GM12864 (cell line): Measurements from ENCODE around the gene ALG1L2.
A peak's percentile ranks its signal among the peaks of the same experiment; 100 is the strongest.
"Not testable (repeated sequence)": the region's sequence is repeated elsewhere in the genome, so short reads cannot be mapped to it uniquely, and the experiment has no call there.

Experiments used
- DNase-seq: peaks from one replicate; pipeline ENCODE4 v3.0.0-alpha.2; 2011; ENCODE audit warnings: low read depth
- H3K4me3 ChIP-seq: 2 replicates; pipeline ENCODE4 v1.5.1; 2011; ENCODE audit warnings: mild to moderate bottlenecking, low read depth, low read length, control low read depth
- TF ChIP-seq, protein P1 (sequence below): IDR thresholded peaks from 2 replicates; pipeline ENCODE4 v1.5.1; 2011; ENCODE audit warnings: low read depth, mild to moderate bottlenecking, moderate library complexity, low read length, control low read depth, inconsistent platforms; ENCODE audit errors: missing control alignments

Gene ALG1L2

DNA sequence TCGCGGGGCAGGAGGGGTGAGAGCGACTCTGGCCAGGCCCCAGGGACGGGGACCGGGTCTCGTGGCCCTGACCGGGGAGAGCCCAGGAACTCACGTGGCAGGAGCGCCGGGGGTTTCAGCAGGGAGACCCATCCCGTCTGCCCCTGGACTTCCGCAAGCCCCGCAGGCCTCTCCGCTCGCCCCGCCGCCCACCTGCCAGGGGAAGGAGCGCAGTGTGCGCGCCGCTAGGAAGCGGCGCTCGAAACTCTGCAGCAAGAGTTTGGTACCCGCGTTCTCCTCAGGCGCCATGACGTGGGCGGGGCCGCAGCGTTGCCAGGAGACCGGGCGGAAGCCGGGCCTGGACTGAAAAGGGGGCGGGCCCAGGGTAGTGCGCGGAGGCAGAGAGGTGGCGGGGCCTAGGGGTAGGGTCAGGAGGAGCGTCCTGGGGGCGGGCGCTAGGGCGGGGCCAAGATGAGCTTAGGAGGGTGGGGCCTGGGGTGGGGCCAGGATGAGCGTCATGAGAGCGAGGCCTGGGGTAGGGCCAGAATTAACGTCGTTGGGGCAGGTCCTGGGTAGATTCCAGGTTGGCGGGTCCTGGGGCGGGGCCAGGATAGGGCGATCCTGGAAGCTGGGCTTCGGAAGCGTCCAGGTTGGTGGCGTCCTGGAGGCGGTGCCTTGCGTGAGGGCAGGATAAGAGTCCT is 29.7 kb downstream of the ALG1L2 start:
- DNase-seq, result peak; percentile 83
- TF ChIP-seq, protein P1, sequence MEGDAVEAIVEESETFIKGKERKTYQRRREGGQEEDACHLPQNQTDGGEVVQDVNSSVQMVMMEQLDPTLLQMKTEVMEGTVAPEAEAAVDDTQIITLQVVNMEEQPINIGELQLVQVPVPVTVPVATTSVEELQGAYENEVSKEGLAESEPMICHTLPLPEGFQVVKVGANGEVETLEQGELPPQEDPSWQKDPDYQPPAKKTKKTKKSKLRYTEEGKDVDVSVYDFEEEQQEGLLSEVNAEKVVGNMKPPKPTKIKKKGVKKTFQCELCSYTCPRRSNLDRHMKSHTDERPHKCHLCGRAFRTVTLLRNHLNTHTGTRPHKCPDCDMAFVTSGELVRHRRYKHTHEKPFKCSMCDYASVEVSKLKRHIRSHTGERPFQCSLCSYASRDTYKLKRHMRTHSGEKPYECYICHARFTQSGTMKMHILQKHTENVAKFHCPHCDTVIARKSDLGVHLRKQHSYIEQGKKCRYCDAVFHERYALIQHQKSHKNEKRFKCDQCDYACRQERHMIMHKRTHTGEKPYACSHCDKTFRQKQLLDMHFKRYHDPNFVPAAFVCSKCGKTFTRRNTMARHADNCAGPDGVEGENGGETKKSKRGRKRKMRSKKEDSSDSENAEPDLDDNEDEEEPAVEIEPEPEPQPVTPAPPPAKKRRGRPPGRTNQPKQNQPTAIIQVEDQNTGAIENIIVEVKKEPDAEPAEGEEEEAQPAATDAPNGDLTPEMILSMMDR, result no peak
- peak overlapping the region; percentile 89 for H3K4me3 ChIP-seq

DNA sequence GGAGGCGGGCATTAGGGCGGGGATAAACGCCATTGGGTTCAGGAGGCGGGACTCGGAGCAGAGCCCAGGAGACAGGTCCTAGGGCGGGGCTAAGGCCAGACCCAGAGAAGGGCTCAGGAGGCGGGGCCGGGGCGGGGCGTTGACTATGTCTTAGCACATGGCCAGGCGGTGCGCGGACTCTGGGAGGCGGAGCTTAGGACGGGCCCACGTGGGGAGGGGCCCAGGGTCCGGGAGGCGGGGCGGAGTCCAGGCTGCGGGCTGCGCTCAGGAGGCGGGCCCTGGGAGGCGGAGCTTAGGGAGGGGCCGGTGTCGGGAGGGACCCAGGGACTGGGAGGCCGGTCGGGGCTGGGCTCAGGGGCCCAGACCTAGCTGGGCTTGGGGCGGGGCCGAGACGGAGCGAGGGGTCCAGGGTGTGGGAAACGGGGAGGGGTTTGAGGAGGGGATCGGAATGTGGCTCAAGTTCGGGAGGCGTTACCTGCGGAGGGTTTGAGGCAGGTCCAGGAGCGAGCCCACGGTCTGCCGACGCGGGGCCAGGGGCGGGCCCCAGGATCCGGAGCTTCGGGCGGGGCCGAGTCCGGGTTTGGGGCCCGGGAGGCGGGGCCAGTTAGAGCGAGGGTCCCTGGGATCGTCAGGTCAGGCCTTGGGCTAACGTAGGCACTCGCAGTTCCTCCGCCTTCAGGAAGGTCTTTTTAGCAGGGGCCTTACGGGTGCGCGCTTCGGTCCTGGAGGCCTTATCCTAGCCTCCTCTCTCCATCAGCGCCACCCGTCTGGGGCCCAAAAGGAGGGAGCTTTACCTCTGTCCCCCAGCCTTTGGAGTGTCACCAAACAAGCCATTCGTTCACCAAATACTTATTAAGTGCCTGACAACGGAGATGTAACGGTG is 30.5 kb downstream of the ALG1L2 start:
- peak; percentile 70 for DNase-seq
- H3K4me3 ChIP-seq, result peak overlapping the region; percentile 55

DNA sequence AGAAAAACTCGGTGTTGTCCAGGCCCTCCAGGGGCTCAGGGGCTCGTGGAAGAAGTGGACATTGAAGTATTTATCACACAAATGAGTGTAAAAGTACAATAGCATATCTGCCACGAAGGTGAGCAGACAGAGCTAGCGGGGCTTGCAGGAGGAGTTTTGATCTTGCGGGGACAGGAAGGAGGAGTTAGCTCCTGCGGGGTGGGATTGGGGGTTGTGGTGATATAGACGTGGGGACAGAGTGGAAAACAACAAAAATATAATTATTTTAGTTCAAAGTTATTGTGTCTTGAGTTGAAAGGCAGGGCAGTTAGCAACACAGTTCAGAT is 31.1 kb downstream of the ALG1L2 start:
- H3K4me3 ChIP-seq, result peak overlapping the region; percentile 55
- not testable (repeated sequence) for DNase-seq

DNA sequence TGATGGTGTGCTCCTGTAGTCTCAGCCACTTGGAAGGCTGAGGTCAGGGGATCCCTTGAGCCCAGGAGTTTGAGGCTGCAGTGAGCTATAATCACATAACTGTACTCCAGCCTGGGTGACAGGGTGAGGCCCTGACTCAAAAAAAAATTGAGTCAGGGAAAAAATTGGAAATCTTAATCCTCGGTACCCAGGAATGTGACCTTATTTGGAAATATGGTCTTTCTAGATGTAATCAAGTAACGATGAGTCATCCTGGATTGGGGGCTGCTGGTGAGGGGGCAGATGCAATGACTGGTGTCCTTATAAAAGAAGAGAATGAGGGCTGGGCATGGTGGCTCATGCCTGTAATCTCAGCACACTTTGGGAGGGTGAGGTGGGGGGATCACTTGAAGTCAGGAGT is 33.8 kb downstream of the ALG1L2 start:
- H3K4me3 ChIP-seq, DNase-seq: not testable (repeated sequence)

DNA sequence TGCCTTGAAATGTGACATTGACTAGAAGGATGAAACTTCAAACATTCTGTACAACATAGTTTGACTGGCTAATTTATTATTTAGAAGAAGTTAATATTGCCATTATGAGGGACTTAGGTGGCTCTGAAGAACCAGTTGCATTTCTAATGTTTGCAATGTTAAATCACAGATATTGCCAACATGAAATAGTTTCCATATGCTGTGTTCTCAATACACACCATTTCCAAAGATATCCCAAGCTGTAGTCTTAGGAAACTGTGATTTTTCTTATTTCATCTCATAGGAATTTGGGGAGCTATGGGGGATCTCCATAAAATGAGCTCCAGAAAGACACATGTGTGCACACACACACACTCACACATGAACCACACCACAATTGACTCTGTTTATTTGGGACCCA is 36.3 kb downstream of the ALG1L2 start:
- no peak overlapping the region for H3K4me3 ChIP-seq
- DNase-seq, result no peak
- TF ChIP-seq, protein P1, result no peak

DNA sequence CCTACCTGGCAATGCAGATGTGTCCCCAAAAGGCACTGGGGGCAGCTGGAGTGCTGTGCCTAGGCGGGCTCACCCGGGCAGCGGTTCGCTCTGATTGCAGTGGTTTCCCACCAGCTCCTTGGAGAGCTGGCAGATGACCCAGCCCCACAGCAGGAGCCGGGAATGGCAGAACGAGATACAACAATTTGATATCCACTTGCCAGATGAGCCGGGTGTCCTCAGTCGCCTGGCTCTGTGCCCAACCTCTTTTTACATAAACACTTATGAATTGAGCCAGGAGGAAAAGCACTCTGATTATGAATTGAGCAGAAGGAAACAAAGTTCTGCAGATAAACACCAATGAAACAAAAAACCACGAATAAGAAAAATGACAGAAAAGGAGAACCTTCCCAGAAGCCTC is 38.2 kb downstream of the ALG1L2 start:
- not testable (repeated sequence) for DNase-seq, H3K4me3 ChIP-seq

DNA sequence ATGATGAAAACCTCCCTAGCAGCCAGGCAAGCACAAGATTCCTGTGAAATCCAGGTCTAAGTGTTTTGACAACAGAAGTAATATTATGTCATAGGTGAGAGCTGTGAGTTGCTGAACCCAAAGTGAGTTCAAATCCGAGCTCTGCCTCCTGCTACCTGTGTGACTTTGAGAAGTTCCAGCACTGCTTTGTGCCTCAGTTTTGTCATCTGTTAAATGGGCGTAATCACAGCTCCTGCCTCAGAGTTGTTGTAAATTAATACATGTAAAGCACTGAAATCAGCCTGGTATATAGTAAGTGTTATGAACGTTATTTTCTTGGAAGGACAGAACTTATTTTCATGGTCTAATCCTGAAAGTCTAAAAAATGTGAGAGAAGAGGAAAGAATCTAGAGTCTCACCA is 38.7 kb downstream of the ALG1L2 start:
- not testable (repeated sequence) for DNase-seq, H3K4me3 ChIP-seq

DNA sequence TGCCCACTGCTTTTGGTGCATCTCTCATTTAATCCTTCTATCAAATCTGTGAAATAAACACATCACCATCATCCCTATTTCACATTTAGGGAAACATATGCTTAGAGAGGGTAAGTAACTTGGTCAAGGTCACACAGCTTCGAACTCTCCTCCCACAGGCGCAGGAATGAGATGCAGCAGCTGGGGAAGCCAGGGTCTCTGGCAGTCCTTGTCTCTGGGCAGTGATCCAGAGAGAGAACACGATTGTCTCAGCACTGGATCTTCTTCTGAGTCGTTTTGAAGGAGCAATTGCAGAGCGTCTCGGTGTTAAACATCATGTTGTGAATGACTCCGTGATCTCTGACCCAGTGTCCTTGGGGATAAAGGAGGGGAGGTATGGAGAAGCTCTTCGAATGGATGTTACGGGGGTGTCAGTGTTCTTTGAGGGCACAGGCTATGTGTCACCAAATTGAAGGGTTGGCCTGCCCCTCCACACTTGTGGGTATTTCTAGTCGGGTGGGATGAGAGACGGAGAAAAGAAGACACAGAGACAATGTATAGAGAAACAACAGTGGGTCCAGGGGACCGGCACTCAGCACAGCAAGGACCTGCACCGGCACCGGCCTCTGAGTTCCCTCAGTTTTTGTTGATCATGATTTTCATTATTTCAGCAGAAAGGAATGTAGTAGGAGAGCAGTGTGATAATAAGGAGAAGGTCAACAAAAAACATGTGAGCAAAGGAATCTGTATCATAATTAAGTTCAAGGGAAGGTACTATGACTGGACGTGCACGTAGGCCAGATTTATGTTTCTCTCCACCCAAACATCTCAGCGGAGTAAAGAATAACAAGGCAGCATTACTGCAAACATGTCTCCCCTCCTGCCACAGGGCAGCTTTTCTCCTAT is 41.5 kb downstream of the ALG1L2 start:
- not testable (repeated sequence) for H3K4me3 ChIP-seq, DNase-seq

DNA sequence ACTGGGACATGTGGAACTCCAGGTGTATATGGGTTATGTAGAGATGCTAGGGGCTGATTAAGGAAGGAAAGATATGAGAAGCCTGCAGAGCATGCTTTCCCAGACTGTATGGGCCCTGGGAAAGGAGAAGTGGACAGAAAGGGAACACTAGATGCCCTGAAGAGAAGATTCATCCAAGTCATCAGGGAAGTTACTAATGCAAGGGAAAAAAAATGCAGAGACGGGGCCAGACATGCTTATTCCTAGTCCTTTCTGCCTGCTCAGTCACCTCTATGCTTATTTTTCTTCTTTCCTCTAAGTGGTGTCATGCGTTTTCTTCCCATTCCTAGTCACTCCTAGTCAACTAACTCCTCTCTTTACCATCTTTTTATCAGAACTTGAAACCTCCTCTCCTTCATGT is 43.8 kb downstream of the ALG1L2 start:
- not testable (repeated sequence) for DNase-seq, H3K4me3 ChIP-seq

DNA sequence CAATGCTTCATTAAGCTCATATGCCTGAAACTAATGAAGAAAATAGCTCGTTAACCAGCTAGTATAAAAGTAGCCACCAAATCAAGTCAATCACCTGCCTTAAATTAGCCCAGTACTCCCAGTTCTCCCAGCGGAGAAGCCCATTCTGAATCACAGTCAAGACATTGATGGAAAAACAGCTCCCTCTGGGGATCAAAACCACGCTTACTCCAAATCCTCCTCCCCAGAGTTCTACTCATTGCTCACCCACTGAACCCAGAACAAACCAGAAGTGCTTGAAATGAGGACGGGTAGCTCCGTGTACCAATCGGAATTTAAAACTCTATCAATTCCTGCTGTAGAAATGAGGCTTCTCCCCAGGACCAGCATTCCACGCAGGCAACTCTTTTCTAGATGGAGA is 54.7 kb downstream of the ALG1L2 start:
- not testable (repeated sequence) for DNase-seq, H3K4me3 ChIP-seq

DNA sequence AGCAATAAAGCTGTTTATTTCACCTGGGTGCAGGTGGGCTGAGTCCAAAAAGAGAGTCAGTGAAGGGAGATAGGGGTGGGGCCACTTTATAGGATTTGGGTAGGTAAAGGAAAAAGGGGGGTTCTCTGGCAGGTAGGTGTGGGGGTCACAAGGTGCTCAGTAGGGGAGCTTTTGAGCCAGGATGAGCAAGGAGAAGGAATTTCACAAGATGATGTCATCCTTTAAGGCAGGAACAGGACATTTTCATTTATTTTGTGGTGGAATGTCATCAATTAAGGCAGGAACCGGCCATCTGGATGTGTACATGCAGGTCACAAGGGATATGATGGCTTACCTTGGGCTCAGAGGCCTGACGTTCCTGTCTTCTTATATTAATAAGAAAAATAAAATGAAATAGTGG is 56.1 kb downstream of the ALG1L2 start:
- H3K4me3 ChIP-seq, DNase-seq: not testable (repeated sequence)

DNA sequence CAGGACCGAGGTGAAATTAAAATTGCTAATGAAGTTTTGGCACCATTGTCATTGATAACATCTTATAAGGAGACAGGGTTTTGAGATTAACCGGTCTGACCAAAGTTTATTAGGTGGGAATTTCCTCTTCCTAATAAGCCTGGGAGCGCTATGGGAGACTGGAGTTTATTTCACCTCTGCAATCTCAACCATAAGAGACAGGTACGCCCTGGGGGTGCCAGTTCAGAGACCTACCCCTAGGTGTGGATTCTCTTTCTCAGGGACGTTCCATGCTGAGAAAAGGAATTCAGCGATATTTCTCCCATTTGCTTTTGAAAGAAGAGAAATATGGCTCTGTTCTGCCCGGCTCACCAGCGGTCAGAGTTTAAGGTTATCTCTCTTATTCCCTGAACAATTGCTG is 57.4 kb downstream of the ALG1L2 start:
- H3K4me3 ChIP-seq, DNase-seq: not testable (repeated sequence)

DNA sequence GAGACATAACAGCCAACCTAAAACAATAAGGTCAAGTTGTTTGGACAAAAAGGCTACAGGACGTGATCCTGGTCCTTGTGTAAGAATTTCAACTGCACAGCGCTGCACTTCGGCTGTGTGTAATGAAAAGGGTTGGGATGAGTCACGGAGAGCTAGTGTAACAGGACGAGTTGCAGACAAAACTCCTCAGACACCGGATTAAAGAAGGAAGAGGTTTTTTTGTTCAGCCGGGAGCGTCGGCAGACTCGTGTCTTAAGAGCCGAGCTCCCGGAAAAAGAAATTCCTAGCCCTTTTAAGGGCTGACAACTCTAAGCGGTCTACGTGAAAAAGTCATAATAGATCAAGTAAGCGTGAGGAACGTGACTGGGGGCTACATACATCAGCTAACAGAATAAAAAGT is 59.1 kb downstream of the ALG1L2 start:
- not testable (repeated sequence) for H3K4me3 ChIP-seq, DNase-seq
